ENCODE results near the gene USH1G. TPM values are rescaled to one million over a fixed set of nuclear protein-coding genes. Genes with fewer than 3 reads are reported as not detected.

The USH1G gene
- total RNA-seq, 6 experiments from 2014 or later: not detected

DNA sequence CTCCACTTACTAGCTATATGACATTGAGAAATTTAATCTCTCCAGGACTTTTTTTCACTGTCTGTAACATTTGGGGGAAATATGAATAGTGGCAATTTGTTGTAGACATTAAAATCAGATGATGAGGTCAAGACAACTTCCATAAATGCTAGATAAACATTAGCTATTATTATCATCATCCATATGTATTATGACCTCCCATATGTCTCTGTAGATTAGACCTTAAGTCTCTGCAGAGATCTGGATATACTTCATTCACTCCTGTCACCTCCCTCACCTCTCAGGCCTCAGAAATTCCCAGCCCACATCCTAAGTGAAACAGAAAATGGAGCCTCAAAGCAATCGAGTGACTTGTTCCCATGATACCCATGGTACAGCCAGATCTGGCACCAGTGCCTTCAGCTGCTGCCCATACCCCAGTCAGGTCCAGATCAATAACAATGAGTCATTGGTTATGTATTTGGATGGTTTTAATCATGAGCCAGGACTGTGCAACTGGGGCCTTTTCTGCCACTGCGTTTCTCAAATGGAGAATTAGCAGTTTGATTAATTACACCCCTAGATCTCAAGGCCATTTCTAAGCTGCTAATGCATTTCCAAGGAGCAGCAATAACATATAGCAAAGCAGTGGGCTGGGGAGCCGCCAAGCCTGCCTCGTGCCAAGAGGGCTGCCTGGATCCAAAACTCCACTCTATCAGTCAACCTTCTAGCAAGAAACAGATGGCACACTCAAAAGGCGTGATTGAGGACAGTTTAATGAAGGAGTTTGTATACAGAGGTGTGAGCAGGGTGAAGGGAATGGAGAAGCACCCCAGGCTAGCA is 47.7 kb downstream of the USH1G start:
- H3K4me3 Mint-ChIP-seq: no peak overlapping the region
- no peak for DNase-seq
- peaks cover 11% of the 10 kb centered on the region; the same call in 1 of the 2 replicates for H3K36me3 Mint-ChIP-seq (ENCODE audit: low read depth)
- peaks cover 15% of the 10 kb centered on the region for H3K27me3 Mint-ChIP-seq (ENCODE audit: insufficient read depth)
- H3K27ac Mint-ChIP-seq: no peak overlapping the region
- TF ChIP-seq, protein P1, sequence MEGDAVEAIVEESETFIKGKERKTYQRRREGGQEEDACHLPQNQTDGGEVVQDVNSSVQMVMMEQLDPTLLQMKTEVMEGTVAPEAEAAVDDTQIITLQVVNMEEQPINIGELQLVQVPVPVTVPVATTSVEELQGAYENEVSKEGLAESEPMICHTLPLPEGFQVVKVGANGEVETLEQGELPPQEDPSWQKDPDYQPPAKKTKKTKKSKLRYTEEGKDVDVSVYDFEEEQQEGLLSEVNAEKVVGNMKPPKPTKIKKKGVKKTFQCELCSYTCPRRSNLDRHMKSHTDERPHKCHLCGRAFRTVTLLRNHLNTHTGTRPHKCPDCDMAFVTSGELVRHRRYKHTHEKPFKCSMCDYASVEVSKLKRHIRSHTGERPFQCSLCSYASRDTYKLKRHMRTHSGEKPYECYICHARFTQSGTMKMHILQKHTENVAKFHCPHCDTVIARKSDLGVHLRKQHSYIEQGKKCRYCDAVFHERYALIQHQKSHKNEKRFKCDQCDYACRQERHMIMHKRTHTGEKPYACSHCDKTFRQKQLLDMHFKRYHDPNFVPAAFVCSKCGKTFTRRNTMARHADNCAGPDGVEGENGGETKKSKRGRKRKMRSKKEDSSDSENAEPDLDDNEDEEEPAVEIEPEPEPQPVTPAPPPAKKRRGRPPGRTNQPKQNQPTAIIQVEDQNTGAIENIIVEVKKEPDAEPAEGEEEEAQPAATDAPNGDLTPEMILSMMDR (IDR thresholded peaks at IDR 0.05): no peak
- H3K4me1 Mint-ChIP-seq (ENCODE audit: low read depth): peaks cover 30% of the 10 kb centered on the region
- H3K9me3 Mint-ChIP-seq: no peaks in the 10 kb centered on the region

DNA sequence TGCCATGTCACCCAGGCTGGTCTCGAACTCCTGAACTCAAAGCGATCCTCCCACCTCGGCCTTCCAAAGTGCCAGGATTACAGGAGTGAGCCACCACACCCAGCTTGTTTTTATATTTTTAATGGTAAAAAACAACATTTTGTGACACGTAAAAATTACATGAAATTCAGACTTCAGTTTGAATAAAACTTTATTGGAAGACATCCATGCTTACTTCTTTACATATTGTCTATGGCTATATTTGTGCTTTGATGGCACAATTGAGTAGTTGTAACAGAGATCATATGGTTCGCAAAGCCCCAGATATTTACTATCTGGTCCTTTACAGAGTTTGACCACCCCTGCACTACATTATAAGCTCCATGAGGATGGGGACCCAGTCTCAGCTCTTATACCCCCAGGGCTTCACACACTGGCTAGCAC is 48.4 kb downstream of the USH1G start:
- no peak overlapping the region for H3K4me3 Mint-ChIP-seq
- H3K36me3 Mint-ChIP-seq (ENCODE audit: low read depth): peaks cover 11% of the 10 kb centered on the region; the same call in 1 of the 2 replicates
- H3K27me3 Mint-ChIP-seq (ENCODE audit: insufficient read depth): peaks cover 12% of the 10 kb centered on the region
- no peak for DNase-seq
- H3K9me3 Mint-ChIP-seq: no peaks in the 10 kb centered on the region
- peaks cover 32% of the 10 kb centered on the region for H3K4me1 Mint-ChIP-seq (ENCODE audit: low read depth)
- TF ChIP-seq, protein P1 (IDR thresholded peaks at IDR 0.05): no peak
- no peak overlapping the region for H3K27ac Mint-ChIP-seq

- Mint-ChIP-seq H3K4me1 (ENCODE audit: low read depth) (peaks cover 32% of the 10 kb centered on the region), H3K4me3 (peak overlapping the region; percentile 98), H3K9me3 (no peaks in the 10 kb centered on the region), H3K27ac (peak overlapping the region; percentile 91), H3K27me3 (ENCODE audit: insufficient read depth) (peaks cover 6% of the 10 kb centered on the region), H3K36me3 (ENCODE audit: low read depth) (peaks cover 11% of the 10 kb centered on the region; the same call in 1 of the 2 replicates)
- DNase-seq: no peak
- TF ChIP-seq, protein P1 (IDR thresholded peaks at IDR 0.05): no peak
These were observed 49.0 kb downstream of the USH1G start for GRCh38 chr17:74873874-74874614.

GRCh38 chr17:74873037-74873873 is 49.8 kb downstream of the USH1G start:
- Mint-ChIP-seq H3K4me1 (ENCODE audit: low read depth) (peaks cover 37% of the 10 kb centered on the region), H3K27me3 (ENCODE audit: insufficient read depth) (peaks cover 5% of the 10 kb centered on the region), H3K4me3 (peak overlapping the region; percentile 98), H3K27ac (peak overlapping the region; percentile 91), H3K36me3 (ENCODE audit: low read depth) (peaks cover 11% of the 10 kb centered on the region; the same call in 1 of the 2 replicates), H3K9me3 (no peaks in the 10 kb centered on the region)
- peak; percentile 100 for DNase-seq
- TF ChIP-seq, protein P1 (IDR thresholded peaks at IDR 0.05): no peak

Measured in HFFc6 (cell line).